Caki2 (cell line): ENCODE measurements around the gene WBP2NL. TPM values are rescaled to one million over a fixed set of nuclear protein-coding genes. Genes with fewer than 3 reads are reported as not detected.

Experiments
- DNase-seq: peaks from one replicate; pipeline ENCODE4 v3.0.0-alpha.2; 2015; ENCODE audit warnings: low read depth
- in situ Hi-C: cut with HindIII; loops from 2 replicates; pipeline ENCODE4 v1.10.0; 2016; ENCODE audit warnings: low sequenced_read_pairs, low pct_unique_long_range_greater_than_20kb, mixed read lengths
- total RNA-seq: library from RNA; depleted of rRNA; stranded (reverse); fragments of >200 nt; shearing (Covaris generic); gene quantifications from 2 replicates; pipeline ENCODE4 v1.2.3, GENCODE V29; 2014; ENCODE audit warnings: low replicate concordance

The WBP2NL gene
- total RNA-seq, 1 experiment from 2014 or later: 3.2 TPM

DNA sequence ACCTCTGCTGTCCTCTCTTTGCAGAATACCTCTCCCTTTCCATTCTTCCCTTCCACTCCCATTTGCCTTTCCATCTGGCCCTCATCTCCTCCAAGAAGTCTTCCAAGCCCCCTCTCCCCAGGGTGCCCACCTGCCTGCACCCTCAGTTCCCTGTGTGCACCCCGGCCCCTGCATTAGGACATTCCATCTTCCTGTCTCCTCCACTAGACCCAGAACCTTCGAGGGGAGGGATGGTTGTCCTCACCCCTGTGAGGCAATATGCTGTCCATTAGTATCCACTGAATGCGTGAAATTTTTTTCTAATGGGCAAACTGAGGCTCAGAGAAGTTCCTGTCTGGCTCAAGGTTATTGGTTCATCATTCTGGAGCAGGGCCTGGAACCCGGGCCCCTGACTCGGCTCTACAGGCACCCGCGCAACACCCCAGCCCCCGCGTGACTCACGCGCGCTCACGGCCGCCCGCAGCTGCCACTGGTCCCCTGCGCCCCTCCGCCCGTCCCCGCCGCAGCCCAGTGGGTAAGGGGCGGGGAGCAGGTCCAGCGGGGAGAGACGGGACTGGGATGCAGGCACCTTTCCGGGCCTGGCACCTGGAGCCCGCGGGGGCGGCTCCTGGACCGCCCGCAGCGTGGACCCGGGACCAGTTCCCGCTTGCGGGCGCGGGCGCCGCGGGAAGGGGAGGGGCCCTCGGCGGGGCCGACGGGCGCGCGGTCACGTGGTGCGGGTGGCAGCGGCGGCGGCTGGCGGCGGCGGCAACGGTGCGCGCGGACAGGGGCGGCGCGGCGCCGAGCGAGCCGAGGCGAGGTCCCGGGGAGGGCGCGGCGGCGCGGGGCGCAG is 22.3 kb upstream of the WBP2NL start:
- in situ Hi-C loops: no loop called here
- no peak for DNase-seq

- no peak for DNase-seq
- in situ Hi-C loops: no loop called here
Observed at GRCh38 chr22:41976961-41977566, 21.5 kb upstream of the WBP2NL start.

DNA sequence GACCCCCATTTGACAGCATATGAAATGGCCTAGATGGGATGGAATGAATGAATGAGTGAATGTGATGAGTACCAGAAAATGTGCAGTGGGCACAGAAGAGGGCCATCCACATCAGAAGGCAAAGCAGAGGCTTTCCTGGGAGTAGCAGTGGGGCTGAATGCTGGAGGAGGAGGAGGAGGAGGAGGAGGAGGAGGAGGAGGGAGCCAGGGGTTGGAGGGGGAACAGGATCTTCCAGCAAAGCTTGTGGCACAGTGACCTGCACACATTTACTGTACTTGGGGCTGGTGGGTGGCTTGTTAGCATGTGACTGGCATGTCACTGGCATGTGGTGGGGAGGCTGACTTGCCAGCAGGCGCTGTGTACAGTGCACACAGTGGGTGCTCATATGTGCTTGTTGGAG is 19.9 kb upstream of the WBP2NL start:
- no peak for DNase-seq
- in situ Hi-C loops: no loop called here

- in situ Hi-C loops: no loop called here
- no peak for DNase-seq
Observed at GRCh38 chr22:41979423-41980250, 19.0 kb upstream of the WBP2NL start.

GRCh38 chr22:41982865-41983264 is 15.7 kb upstream of the WBP2NL start:
- no peak for DNase-seq
- in situ Hi-C loops: no loop called here

DNA sequence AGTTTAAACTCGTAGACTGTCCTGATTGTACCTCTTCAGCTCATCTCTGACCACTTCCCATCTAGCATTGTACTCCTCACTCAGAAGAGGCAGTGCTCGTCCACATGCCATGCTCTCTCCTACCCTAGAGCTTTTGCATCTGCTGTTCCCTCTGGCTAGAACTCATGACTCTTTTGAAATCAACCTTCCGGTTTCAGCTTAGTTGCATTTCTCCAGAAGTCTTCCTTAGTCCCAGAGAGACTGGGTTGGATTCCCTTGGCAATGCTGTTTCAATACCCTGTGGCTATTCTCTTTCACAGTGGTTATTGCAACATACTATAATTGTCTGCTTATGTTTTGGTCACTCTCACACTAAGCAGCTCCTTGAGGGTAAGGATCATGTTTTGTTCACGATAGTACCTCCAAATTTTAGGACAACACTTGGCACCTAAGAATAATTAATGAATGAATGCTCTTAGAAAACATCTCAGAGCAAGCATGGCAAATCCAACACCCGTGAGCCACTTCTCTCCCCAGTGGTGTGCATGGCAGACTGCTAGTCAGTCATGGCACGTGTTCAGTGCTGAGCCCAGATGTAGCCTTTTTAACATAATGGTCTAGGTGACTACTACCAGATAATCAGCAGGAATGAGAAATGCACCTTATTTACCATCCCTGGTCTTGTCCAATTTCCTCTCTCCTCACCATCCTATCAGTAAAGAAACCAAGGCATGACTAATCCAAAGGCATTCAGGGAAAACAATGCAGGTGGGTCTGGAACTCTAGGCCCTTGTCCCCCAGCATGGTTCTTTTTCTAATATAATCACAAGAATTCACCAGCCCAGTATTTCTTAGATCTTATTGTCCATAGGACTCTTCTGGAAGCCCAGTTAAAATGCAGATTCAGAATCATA is 14.8 kb upstream of the WBP2NL start:
- in situ Hi-C loops: no loop called here
- no peak for DNase-seq

DNA sequence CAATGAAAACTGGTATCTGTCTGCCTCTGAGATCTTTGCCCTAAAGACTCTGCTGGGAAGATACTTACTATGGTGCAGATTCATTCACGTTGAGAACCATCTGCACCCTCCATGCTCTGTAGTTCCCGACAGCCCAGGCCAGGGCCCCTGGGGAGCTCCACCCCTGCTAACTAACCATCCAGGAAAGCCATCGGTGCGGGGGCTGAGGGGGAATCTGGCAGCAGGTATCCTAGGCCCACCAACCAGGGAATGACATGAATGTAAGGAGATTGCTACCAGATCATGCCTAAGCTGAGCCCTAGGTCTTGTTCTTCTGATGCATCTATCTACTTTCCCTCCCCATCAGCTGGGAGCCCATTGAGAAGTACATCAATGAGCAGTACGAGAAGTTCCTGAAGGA is 11.3 kb upstream of the WBP2NL start:
- DNase-seq: no peak
- in situ Hi-C loops: no loop called here

GRCh38 chr22:41989246-41989645 is 9.3 kb upstream of the WBP2NL start:
- no peak for DNase-seq
- in situ Hi-C loops: no loop called here

DNA sequence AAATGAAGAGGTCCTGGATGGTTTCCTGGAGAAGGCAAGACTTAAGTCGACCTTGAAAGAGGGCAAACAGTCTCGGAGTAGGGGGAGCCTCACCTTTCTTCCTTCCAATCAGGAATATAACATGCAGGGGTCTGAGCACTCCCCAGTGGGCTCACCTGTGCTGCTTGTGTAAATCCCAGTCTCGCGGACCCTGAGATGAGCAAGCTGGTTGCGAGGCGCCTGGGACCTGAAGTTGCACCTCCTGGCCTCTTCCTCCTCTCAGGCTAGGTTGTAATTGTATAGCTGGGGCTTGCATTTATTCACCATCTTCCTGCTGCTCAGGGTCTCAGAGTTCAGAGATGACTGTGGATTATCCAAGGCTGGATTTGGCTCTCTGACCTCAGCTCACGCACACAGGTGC is 7.5 kb upstream of the WBP2NL start:
- DNase-seq: no peak
- in situ Hi-C loops: no loop called here

- in situ Hi-C loops: no loop called here
- no peak for DNase-seq
Observed at GRCh38 chr22:41992496-41992895, 6.1 kb upstream of the WBP2NL start.

GRCh38 chr22:41995211-41995610 is 3.4 kb upstream of the WBP2NL start:
- no peak for DNase-seq
- in situ Hi-C loops: no loop called here

- DNase-seq: no peak
- in situ Hi-C loops: no loop called here
Observed at GRCh38 chr22:41996826-41997225, 1.8 kb upstream of the WBP2NL start.

GRCh38 chr22:42000466-42000865 is 1.9 kb downstream of the WBP2NL start:
- DNase-seq: no peak
- in situ Hi-C loops: no loop called here

- no peak for DNase-seq
- in situ Hi-C loops: no loop called here
Observed at GRCh38 chr22:42001121-42001520, 2.5 kb downstream of the WBP2NL start.

DNA sequence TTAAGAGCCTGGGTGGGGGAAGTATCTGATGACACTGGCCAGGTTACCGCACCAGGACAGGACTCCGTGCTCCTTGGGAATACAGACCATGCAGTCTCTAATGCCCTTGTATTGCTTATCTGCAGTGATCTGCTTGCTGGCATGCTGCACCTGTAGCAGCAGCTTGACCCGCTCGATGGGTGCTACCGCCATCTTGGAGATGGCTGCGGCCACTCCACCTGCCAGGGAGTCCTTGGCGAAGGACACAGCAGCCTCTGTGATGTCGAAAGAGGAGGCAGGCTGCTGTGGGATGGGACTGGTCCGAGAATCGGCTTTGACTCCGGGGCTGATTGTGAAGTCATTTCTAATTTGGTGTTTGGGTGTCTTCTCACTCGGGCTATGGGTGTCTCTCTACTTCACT is 3.1 kb downstream of the WBP2NL start:
- DNase-seq: no peak
- in situ Hi-C loops: no loop called here

- DNase-seq: no peak
- in situ Hi-C loops: no loop called here
Observed at GRCh38 chr22:42007922-42008321, 9.3 kb downstream of the WBP2NL start.

GRCh38 chr22:42010778-42011177 is 12.2 kb downstream of the WBP2NL start:
- no peak for DNase-seq
- in situ Hi-C loops: no loop called here

GRCh38 chr22:42013385-42013784 is 14.8 kb downstream of the WBP2NL start:
- in situ Hi-C loops: no loop called here
- DNase-seq: no peak
